ENCODE measurements around the gene DCDC2.

Gene DCDC2

GRCh38 chr6:24188578-24189080 lies 169.2 kb downstream of the DCDC2 start:
- Histone ChIP-seq H3K27me3 (ENCODE audit: low read depth) (peaks cover 14% of the 10 kb centered on the region; the same call in 1 of the 2 replicates), H3K9me3 (no peaks in the 10 kb centered on the region)
- DNase-seq (ENCODE audit: low spot score in 2 of 2) = peak; percentile 40

DNA sequence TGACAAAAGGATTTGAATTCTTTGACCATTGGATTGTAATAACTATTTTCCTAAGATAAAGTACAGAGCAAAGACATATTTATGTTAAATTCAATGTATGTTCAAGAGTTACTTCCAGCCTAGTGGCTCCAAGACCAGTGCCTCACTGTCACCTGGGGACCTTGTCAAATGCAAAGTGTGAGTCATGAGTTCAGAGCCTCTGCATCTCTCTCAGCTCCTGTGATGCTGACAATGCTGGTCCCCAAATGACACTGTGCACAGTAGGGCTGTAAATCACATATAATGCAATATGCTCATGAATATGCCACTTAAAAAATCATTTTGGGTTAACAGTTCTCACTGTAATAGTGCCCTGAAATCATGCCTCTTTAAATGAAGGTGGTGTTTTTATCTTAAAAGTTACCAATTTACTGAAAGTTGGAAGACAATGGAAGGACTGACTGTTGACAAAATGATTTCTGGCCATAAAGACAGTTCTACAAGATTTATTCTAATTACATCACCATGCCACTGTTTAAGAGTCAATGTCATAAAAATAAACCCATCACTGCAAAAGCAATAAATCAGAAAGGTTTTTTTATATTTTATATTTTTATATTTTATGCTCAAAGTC lies 169.8 kb downstream of the DCDC2 start:
- H3K4me1 ChIP-seq = no peaks in the 10 kb centered on the region; the same call in 1 of the 2 replicates
- no peak for DNase-seq (ENCODE audit: low spot score in 2 of 2)
- peaks cover 14% of the 10 kb centered on the region; the same call in 1 of the 2 replicates for H3K27me3 ChIP-seq (ENCODE audit: low read depth)
- in situ Hi-C loops (cut with MboI; ENCODE audit: low sequenced_read_pairs) = no loop called here
- H3K36me3 ChIP-seq (replicated peaks) = no peaks in the 10 kb centered on the region
- H3K4me3 ChIP-seq = no peak overlapping the region
- H3K9me3 ChIP-seq = no peaks in the 10 kb centered on the region

More at GRCh38 chr6:24188578-24189080, 169.2 kb downstream of the DCDC2 start:
- Histone ChIP-seq H3K4me3 (no peak overlapping the region), H3K4me1 (no peaks in the 10 kb centered on the region; the same call in 1 of the 2 replicates), H3K36me3 (replicated peaks) (no peaks in the 10 kb centered on the region)
- in situ Hi-C loops (cut with MboI; ENCODE audit: low sequenced_read_pairs) = no loop called here

DNA sequence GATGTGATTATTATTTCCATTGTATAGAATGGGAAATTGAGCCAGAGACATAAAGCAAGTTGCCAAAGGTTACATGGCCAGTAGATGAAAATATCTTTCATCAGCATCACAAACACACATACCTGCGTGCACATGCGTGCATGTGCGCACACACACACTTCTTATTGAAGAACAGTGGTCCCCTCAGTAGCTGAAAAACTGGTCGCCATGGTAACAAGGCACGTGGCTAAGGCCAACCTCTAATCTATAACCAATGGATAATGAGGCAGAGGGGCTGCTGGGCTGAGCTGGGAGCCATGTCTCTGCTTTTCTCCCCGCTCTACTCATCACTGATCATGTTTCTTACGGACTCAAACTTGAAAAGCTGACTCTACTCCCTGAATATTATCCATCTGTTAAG lies 171.5 kb downstream of the DCDC2 start:
- Histone ChIP-seq H3K4me3 (no peak overlapping the region), H3K27me3 (ENCODE audit: low read depth) (peaks cover 14% of the 10 kb centered on the region; the same call in 1 of the 2 replicates), H3K36me3 (replicated peaks) (no peaks in the 10 kb centered on the region), H3K4me1 (no peaks in the 10 kb centered on the region; the same call in 1 of the 2 replicates), H3K9me3 (no peaks in the 10 kb centered on the region)
- DNase-seq (ENCODE audit: low spot score in 2 of 2) = no peak
- in situ Hi-C loops (cut with MboI; ENCODE audit: low sequenced_read_pairs) = no loop called here

GRCh38 chr6:24183584-24183983 lies 174.3 kb downstream of the DCDC2 start:
- no peak for DNase-seq (ENCODE audit: low spot score in 2 of 2)
- Histone ChIP-seq H3K27me3 (ENCODE audit: low read depth) (peaks cover 5% of the 10 kb centered on the region; the same call in 1 of the 2 replicates), H3K4me3 (no peak overlapping the region), H3K36me3 (replicated peaks) (no peaks in the 10 kb centered on the region), H3K9me3 (no peaks in the 10 kb centered on the region), H3K4me1 (no peaks in the 10 kb centered on the region; the same call in 1 of the 2 replicates)
- in situ Hi-C loops (cut with MboI; ENCODE audit: low sequenced_read_pairs) = no loop called here

- no peak for DNase-seq (ENCODE audit: low spot score in 2 of 2)
- H3K9me3 ChIP-seq = no peaks in the 10 kb centered on the region
- H3K36me3 ChIP-seq (replicated peaks) = no peaks in the 10 kb centered on the region
- H3K27me3 ChIP-seq (ENCODE audit: low read depth) = no peaks in the 10 kb centered on the region
- H3K4me3 ChIP-seq = no peak overlapping the region
- no peaks in the 10 kb centered on the region for H3K4me1 ChIP-seq
- in situ Hi-C loops (cut with MboI; ENCODE audit: low sequenced_read_pairs) = no loop called here
Measured at GRCh38 chr6:24157886-24158285, 200.0 kb downstream of the DCDC2 start.

DNA sequence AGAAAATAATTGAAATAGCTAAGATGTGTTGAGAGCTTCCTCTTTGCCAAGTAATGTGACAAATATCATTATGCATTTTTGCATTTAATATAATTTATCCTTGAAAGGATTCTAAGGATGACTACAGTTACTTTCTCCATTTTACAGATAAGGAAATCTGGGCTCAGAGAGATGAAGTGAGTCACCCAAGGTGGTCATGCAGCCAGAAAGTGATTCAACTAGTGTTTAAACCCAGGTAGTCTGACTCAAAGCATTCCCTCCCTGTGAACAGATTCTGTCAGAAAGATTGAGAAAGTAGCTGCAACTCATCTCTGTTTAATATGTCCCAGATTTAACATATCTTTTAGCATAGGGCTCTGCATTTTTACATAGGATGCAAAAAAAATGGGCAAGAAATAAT lies 203.7 kb downstream of the DCDC2 start:
- DNase-seq (ENCODE audit: low spot score in 2 of 2) = no peak
- in situ Hi-C loops (cut with MboI; ENCODE audit: low sequenced_read_pairs) = no loop called here
- Histone ChIP-seq H3K27me3 (ENCODE audit: low read depth) (no peaks in the 10 kb centered on the region), H3K36me3 (replicated peaks) (no peaks in the 10 kb centered on the region), H3K9me3 (no peaks in the 10 kb centered on the region), H3K4me1 (no peaks in the 10 kb centered on the region), H3K4me3 (no peak overlapping the region)

- H3K4me3 ChIP-seq = no peak overlapping the region
- no peaks in the 10 kb centered on the region for H3K4me1 ChIP-seq
- H3K9me3 ChIP-seq = no peaks in the 10 kb centered on the region
- no peak for DNase-seq (ENCODE audit: low spot score in 2 of 2)
- H3K27me3 ChIP-seq (ENCODE audit: low read depth) = no peaks in the 10 kb centered on the region
- in situ Hi-C loops (cut with MboI; ENCODE audit: low sequenced_read_pairs) = no loop called here
- no peaks in the 10 kb centered on the region for H3K36me3 ChIP-seq (replicated peaks)
Measured at GRCh38 chr6:24152014-24152413, 205.8 kb downstream of the DCDC2 start.

GRCh38 chr6:24149836-24150235 lies 208.0 kb downstream of the DCDC2 start:
- Histone ChIP-seq H3K4me1 (no peaks in the 10 kb centered on the region), H3K9me3 (no peaks in the 10 kb centered on the region), H3K4me3 (no peak overlapping the region), H3K36me3 (replicated peaks) (no peaks in the 10 kb centered on the region), H3K27me3 (ENCODE audit: low read depth) (no peaks in the 10 kb centered on the region)
- DNase-seq (ENCODE audit: low spot score in 2 of 2) = no peak
- in situ Hi-C loops (cut with MboI; ENCODE audit: low sequenced_read_pairs) = no loop called here

GRCh38 chr6:24149296-24149695 lies 208.6 kb downstream of the DCDC2 start:
- in situ Hi-C loops (cut with MboI; ENCODE audit: low sequenced_read_pairs) = no loop called here
- no peak for DNase-seq (ENCODE audit: low spot score in 2 of 2)
- H3K4me3 ChIP-seq = no peak overlapping the region
- no peaks in the 10 kb centered on the region for H3K9me3 ChIP-seq
- no peaks in the 10 kb centered on the region for H3K27me3 ChIP-seq (ENCODE audit: low read depth)
- no peaks in the 10 kb centered on the region for H3K4me1 ChIP-seq
- no peaks in the 10 kb centered on the region for H3K36me3 ChIP-seq (replicated peaks)

DNA sequence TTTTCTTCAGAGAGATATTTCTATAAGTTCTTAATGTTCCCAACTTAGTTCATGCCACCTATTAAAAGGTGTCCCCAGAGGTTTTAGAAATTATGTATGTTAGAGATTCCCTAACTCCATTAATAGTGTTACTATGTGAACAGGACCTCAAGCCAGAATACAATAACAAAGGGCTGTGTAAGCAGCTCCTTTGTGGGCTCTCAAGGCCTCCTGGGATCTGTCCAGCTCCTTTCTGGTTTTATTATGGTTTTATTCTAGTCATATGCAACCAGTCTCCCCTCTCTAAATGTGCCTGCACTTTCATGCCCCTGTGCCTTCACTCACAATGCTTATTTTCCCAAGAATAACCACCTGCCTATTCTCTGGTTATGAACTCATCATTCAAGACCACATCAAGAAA lies 209.2 kb downstream of the DCDC2 start:
- Histone ChIP-seq H3K9me3 (no peaks in the 10 kb centered on the region), H3K4me3 (no peak overlapping the region), H3K36me3 (replicated peaks) (no peaks in the 10 kb centered on the region), H3K4me1 (no peaks in the 10 kb centered on the region), H3K27me3 (ENCODE audit: low read depth) (no peaks in the 10 kb centered on the region)
- in situ Hi-C loops (cut with MboI; ENCODE audit: low sequenced_read_pairs) = no loop called here
- no peak for DNase-seq (ENCODE audit: low spot score in 2 of 2)

DNA sequence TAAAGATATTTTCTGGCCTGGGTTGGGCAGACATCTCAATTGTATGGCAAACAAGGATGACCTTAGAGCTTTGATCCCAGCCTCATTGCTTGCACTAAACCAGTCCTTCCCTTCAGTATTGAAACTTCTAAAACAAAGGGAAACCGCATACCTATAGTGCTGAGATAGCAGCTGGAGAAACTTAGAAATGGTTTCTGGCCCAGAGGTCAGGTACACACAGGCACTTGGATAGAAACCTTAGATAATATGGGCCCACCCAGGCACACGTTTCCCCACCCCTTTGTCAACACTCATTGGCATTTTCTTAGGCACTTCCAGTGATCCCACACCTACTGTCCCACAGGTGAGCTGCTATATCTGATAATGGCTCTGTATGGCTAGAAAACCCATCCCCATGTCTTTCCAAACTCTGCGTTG lies 209.7 kb downstream of the DCDC2 start:
- no peaks in the 10 kb centered on the region for H3K27me3 ChIP-seq (ENCODE audit: low read depth)
- no peak for DNase-seq (ENCODE audit: low spot score in 2 of 2)
- in situ Hi-C loops (cut with MboI; ENCODE audit: low sequenced_read_pairs) = no loop called here
- H3K36me3 ChIP-seq (replicated peaks) = no peaks in the 10 kb centered on the region
- H3K4me3 ChIP-seq = no peak overlapping the region
- H3K9me3 ChIP-seq = no peaks in the 10 kb centered on the region
- H3K4me1 ChIP-seq = no peaks in the 10 kb centered on the region

- DNase-seq (ENCODE audit: low spot score in 2 of 2) = no peak
- no peaks in the 10 kb centered on the region for H3K36me3 ChIP-seq (replicated peaks)
- H3K9me3 ChIP-seq = no peaks in the 10 kb centered on the region
- in situ Hi-C loops (cut with MboI; ENCODE audit: low sequenced_read_pairs) = no loop called here
- H3K4me1 ChIP-seq = no peaks in the 10 kb centered on the region
- H3K27me3 ChIP-seq (ENCODE audit: low read depth) = no peaks in the 10 kb centered on the region
- H3K4me3 ChIP-seq = no peak overlapping the region
Measured at GRCh38 chr6:24147511-24148153, 210.2 kb downstream of the DCDC2 start.

DNA sequence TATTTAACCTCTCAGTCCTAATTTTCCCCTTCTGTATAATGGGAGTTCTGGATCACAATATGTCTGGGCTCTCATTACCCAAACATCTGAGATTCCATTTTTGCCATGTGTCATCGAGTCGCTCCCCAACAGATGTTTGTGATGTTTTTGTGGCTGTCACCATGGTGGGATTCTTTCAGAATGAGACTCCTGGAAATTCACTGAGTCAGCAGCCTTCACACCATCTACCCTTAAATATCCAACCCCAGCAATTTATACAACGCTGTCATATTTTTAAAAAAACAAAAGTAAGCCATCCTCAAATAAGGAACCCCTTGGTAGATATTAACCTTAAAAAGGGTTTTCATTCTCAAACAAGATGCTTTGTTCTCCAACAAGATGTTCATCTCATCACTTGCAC lies 211.0 kb downstream of the DCDC2 start:
- no peaks in the 10 kb centered on the region for H3K27me3 ChIP-seq (ENCODE audit: low read depth)
- H3K4me3 ChIP-seq = no peak overlapping the region
- H3K4me1 ChIP-seq = no peaks in the 10 kb centered on the region
- no peaks in the 10 kb centered on the region for H3K9me3 ChIP-seq
- H3K36me3 ChIP-seq (replicated peaks) = no peaks in the 10 kb centered on the region
- in situ Hi-C loops (cut with MboI; ENCODE audit: low sequenced_read_pairs) = no loop called here
- DNase-seq (ENCODE audit: low spot score in 2 of 2) = no peak

DNA sequence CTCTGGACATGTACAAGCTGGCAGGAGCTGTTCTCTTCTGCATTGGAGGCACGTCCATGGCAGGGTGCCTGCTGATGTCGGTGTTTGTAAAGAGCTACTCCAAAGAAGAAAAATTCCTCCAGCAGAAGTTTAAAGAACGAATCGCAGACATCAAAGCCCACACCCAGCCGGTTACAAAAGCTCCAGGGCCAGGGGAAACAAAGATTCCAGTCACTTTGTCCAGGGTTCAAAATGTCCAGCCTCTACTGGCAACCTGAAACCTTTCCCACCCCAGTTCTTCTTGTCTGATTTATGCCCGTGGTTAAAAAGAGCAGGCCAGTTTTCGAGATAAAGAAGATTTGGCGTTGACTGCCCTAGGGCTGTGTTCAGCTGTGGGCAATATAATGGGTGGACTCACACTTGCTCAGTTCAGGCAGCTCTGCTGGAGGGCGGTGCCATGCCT lies 212.1 kb downstream of the DCDC2 start:
- Histone ChIP-seq H3K36me3 (replicated peaks) (no peaks in the 10 kb centered on the region), H3K9me3 (no peaks in the 10 kb centered on the region), H3K27me3 (ENCODE audit: low read depth) (no peaks in the 10 kb centered on the region), H3K4me3 (no peak overlapping the region), H3K4me1 (no peaks in the 10 kb centered on the region)
- no peak for DNase-seq (ENCODE audit: low spot score in 2 of 2)
- in situ Hi-C loops (cut with MboI; ENCODE audit: low sequenced_read_pairs) = no loop called here
